H1 (cell line): Measurements from ENCODE around the gene CCN6. TPM values are rescaled to one million over a fixed set of nuclear protein-coding genes. Genes with fewer than 3 reads are reported as not detected.

ENCODE experiments used
- CTCF ChIA-PET: fragments of 300-600 bp; sonication (Branson Sonifier 250); formaldehyde crosslinking; loops from one replicate; lab custom pipeline; 2021; ENCODE audit not compliant: partially characterized antibody; lab: Charles Lee
- POLR2A ChIA-PET: fragments of 300-600 bp; sonication (Branson Sonifier 250); formaldehyde crosslinking; loops from one replicate; lab custom pipeline; 2021; ENCODE audit warnings: inconsistent platforms; ENCODE audit not compliant: partially characterized antibody; lab: Charles Lee
- DNase-seq, 2 experiments: peaks; one replicate each; pipeline versions ENCODE4 v3.0.0 to v3.0.0-alpha.2; 2010 to 2022; ENCODE audit warnings: low spot score in 2 of 2, low read depth in 1 of 2, mixed read lengths in 1 of 2
- FAIRE-seq: peaks from 2 replicates; lab custom pipeline; 2011; peaks lifted over from hg19 to GRCh38; lab: Jason Lieb, UNC
- H2AFZ ChIP-seq: 2 replicates; pipeline ENCODE4 v1.8.1; 2012; ENCODE audit warnings: low read length, inconsistent platforms
- H2AK5ac ChIP-seq: 2 replicates; pipeline ENCODE4 v1.6.1; 2013; ENCODE audit warnings: low read depth, low read length
- H2BK120ac ChIP-seq: replicated peaks from 2 replicates; pipeline ENCODE3; 2013; ENCODE audit warnings: low read depth, low read length, inconsistent platforms
- H2BK12ac ChIP-seq: 2 replicates; pipeline ENCODE4 v1.6.1; 2013; ENCODE audit warnings: low read depth, low read length
- H2BK15ac ChIP-seq: 2 replicates; pipeline ENCODE4 v1.6.1; 2013; ENCODE audit warnings: low read length
- H2BK20ac ChIP-seq: 2 replicates; pipeline ENCODE4 v1.6.1; 2013; ENCODE audit warnings: low read length
- H2BK5ac ChIP-seq: 2 replicates; pipeline ENCODE4 v1.6.1; 2013; ENCODE audit warnings: low read depth, low read length
- H3K14ac ChIP-seq: 2 replicates; pipeline ENCODE4 v1.6.1; 2013; ENCODE audit warnings: inconsistent platforms; ENCODE audit not compliant: insufficient read length
- H3K18ac ChIP-seq: 2 replicates; pipeline ENCODE4 v1.6.1; 2013; ENCODE audit warnings: low read length; ENCODE audit errors: extremely low read depth
- H3K23ac ChIP-seq: 2 replicates; pipeline ENCODE4 v1.6.1; 2013; ENCODE audit warnings: inconsistent platforms; ENCODE audit not compliant: insufficient read length
- H3K23me2 ChIP-seq: 2 replicates; pipeline ENCODE4 v1.6.1; 2013; ENCODE audit warnings: low read depth, low read length
- H3K27ac ChIP-seq: 2 replicates; pipeline ENCODE4 v1.6.1; 2011; ENCODE audit warnings: low read depth, low read length, inconsistent platforms
- H3K27me3 ChIP-seq, 4 experiments: replicated peaks in 1 of 4; 1 replicate in 1 of 4; 2 replicates in 3 of 4; pipeline versions ENCODE4 v1.6.1 to v1.8.1; 2011 to 2013; ENCODE audit warnings: low read length in 3 of 4, mild to moderate bottlenecking in 3 of 4, inconsistent platforms in 2 of 4, mixed read lengths in 2 of 4, moderate library complexity in 1 of 4; ENCODE audit not compliant: control insufficient read depth in 3 of 4, insufficient read depth in 3 of 4; ENCODE audit errors: extremely low read depth in 1 of 4
- H3K36me3 ChIP-seq, 4 experiments: 2 replicates each; pipeline versions ENCODE4 v1.6.1 to v1.8.1; 2011 to 2013; ENCODE audit warnings: mild to moderate bottlenecking in 4 of 4, low read length in 3 of 4, moderate library complexity in 2 of 4, control low read depth in 1 of 4, inconsistent platforms in 1 of 4; ENCODE audit not compliant: insufficient read depth in 4 of 4, control insufficient read depth in 2 of 4
- H3K4ac ChIP-seq: replicated peaks from 2 replicates; pipeline ENCODE3; 2013; ENCODE audit warnings: low read length, low read depth, mixed read lengths, inconsistent platforms; ENCODE audit not compliant: insufficient read length
- H3K4me1 ChIP-seq, 4 experiments: replicated peaks in 1 of 4; 1 replicate in 1 of 4; 2 replicates in 3 of 4; pipeline versions ENCODE4 v1.6.1 to v1.8.1; 2011 to 2013; ENCODE audit warnings: low read length in 3 of 4, inconsistent platforms in 2 of 4, mixed read lengths in 1 of 4; ENCODE audit not compliant: insufficient read depth in 4 of 4, control insufficient read depth in 3 of 4
- H3K4me2 ChIP-seq, 2 experiments: 2 replicates each; pipeline versions ENCODE4 v1.6.1 to v1.8.1; 2011 to 2013; ENCODE audit warnings: low read depth in 2 of 2, low read length in 2 of 2, control low read depth in 1 of 2, inconsistent platforms in 1 of 2, mild to moderate bottlenecking in 1 of 2; ENCODE audit not compliant: insufficient read depth in 1 of 2
- H3K4me3 ChIP-seq, 4 experiments: fragments of 200-600, 300-600 bp in 1 of 4; sonication (generic), shearing (Covaris generic), sonication (Bioruptor Twin) in 1 of 4; 2 replicates each; pipeline versions ENCODE4 v1.5.1 to v1.8.1; 2011 to 2016; ENCODE audit warnings: low read length in 4 of 4, low read depth in 3 of 4, control low read depth in 2 of 4, inconsistent platforms in 2 of 4, mild to moderate bottlenecking in 2 of 4, mixed read lengths in 1 of 4, moderate library complexity in 1 of 4; ENCODE audit not compliant: insufficient read depth in 2 of 4; ENCODE audit errors: extremely low read depth in 1 of 4
- H3K56ac ChIP-seq: replicated peaks from 2 replicates; pipeline ENCODE3; 2013; ENCODE audit warnings: low read depth, mild to moderate bottlenecking, mixed read lengths, low read length, inconsistent platforms; ENCODE audit not compliant: insufficient read length
- H3K79me1 ChIP-seq: 2 replicates; pipeline ENCODE4 v1.6.1; 2013; ENCODE audit warnings: low read depth, low read length, control low read depth
- H3K79me2 ChIP-seq, 2 experiments: 2 replicates each; pipeline versions ENCODE4 v1.6.1 to v1.8.1; 2012 to 2013; ENCODE audit warnings: low read length in 2 of 2, mild to moderate bottlenecking in 2 of 2, inconsistent platforms in 1 of 2; ENCODE audit not compliant: insufficient read depth in 2 of 2, control insufficient read depth in 1 of 2
- H3K9ac ChIP-seq, 4 experiments: replicated peaks in 1 of 4; 1 replicate in 1 of 4; 2 replicates in 3 of 4; pipeline versions ENCODE4 v1.6.1 to v1.8.1; 2011 to 2013; ENCODE audit warnings: low read depth in 3 of 4, low read length in 3 of 4, control low read depth in 2 of 4, mild to moderate bottlenecking in 2 of 4, moderate library complexity in 2 of 4, inconsistent platforms in 1 of 4; ENCODE audit errors: extremely low read depth in 1 of 4
- H3K9me3 ChIP-seq, 2 experiments: 2 replicates each; pipeline versions ENCODE4 v1.6.1 to v1.8.1; 2012 to 2013; ENCODE audit warnings: mild to moderate bottlenecking in 2 of 2, moderate library complexity in 2 of 2, control low read depth in 1 of 2, inconsistent platforms in 1 of 2, low read depth in 1 of 2, low read length in 1 of 2, mixed read lengths in 1 of 2; ENCODE audit not compliant: insufficient read depth in 2 of 2
- H4K20me1 ChIP-seq, 2 experiments: replicated peaks in 1 of 2; 2 replicates each; pipeline versions ENCODE3 to v1.8.1; 2011 to 2013; ENCODE audit warnings: inconsistent platforms in 2 of 2, low read length in 2 of 2, mild to moderate bottlenecking in 1 of 2; ENCODE audit not compliant: insufficient read depth in 2 of 2, control insufficient read depth in 1 of 2
- H4K5ac ChIP-seq: 2 replicates; pipeline ENCODE4 v1.6.1; 2013; ENCODE audit warnings: low read length, low read depth, mixed read lengths, inconsistent platforms; ENCODE audit not compliant: insufficient read length
- H4K8ac ChIP-seq: 2 replicates; pipeline ENCODE4 v1.8.0; 2013; ENCODE audit warnings: mild to moderate bottlenecking, moderate library complexity, low read length, inconsistent platforms; ENCODE audit not compliant: insufficient read depth; ENCODE audit errors: extremely low read depth
- H4K91ac ChIP-seq: replicated peaks from 2 replicates; pipeline ENCODE3; 2013; ENCODE audit warnings: low read length, mixed read lengths, inconsistent platforms; ENCODE audit not compliant: insufficient read length
- ATF3 ChIP-seq: IDR thresholded peaks from 2 replicates; pipeline ENCODE4 v1.6.1; 2011; ENCODE audit warnings: low read depth, mild to moderate bottlenecking, low read length; ENCODE audit not compliant: insufficient read depth
- CTCF ChIP-seq, 3 experiments: IDR thresholded peaks; 1 replicate in 2 of 3; 2 replicates in 1 of 3; pipeline versions ENCODE4 v1.5.1 to v1.6.1; 2011; ENCODE audit warnings: low read length in 3 of 3, mild to moderate bottlenecking in 3 of 3, inconsistent platforms in 2 of 3, low read depth in 1 of 3, moderate library complexity in 1 of 3; ENCODE audit not compliant: insufficient read depth in 1 of 3; ENCODE audit errors: control extremely low read depth in 1 of 3
- RAD21 ChIP-seq, 2 experiments: IDR thresholded peaks in 1 of 2; conservative IDR thresholded peaks in 1 of 2; 2 replicates each; pipeline ENCODE4 v1.6.1; 2011; ENCODE audit warnings: low read depth in 2 of 2, low read length in 2 of 2, improper control_type of control experiment in 1 of 2, inconsistent platforms in 1 of 2, mild to moderate bottlenecking in 1 of 2, moderate library complexity in 1 of 2
- TAF1 ChIP-seq: IDR thresholded peaks from 2 replicates; pipeline ENCODE4 v1.6.1; 2011; ENCODE audit warnings: mild to moderate bottlenecking, low read depth, low read length
- TCF12 ChIP-seq: IDR thresholded peaks from 2 replicates; pipeline ENCODE4 v1.6.1; 2011; ENCODE audit warnings: low read depth, mild to moderate bottlenecking, low read length
- YY1 ChIP-seq: IDR thresholded peaks from 2 replicates; pipeline ENCODE4 v1.6.1; 2011; ENCODE audit warnings: low read depth, mild to moderate bottlenecking, low read length
- whole genome bisulfite sequencing, 2 experiments: shearing (Covaris generic) in 1 of 2; methylation state at CpG; one replicate each; pipeline versions ENCODE4 v1.1.6 to v1.1.7; 2013 to 2015; ENCODE audit warnings: low lambda C conversion rate in 2 of 2, mixed read lengths in 2 of 2, inconsistent platforms in 1 of 2, low coverage in 1 of 2, missing lambda C conversion rate in 1 of 2; ENCODE audit not compliant: insufficient replicate concordance in 2 of 2, insufficient coverage in 1 of 2, insufficient read length in 1 of 2; ENCODE audit errors: extremely low coverage in 1 of 2, missing lambda C conversion rate in 1 of 2; 5-methylcytosine and 5-hydroxymethylcytosine counted together
- polyA plus RNA-seq, 7 experiments: library from polyadenylated mRNA; depleted of rRNA in 3 of 7; stranded (reverse) in 5 of 7; unstranded in 2 of 7; fragments of >200 nt in 5 of 7; fragments of 200-250 nt in 2 of 7; gene quantifications; 1 replicate in 5 of 7; 2 replicates in 1 of 7; 4 replicates in 1 of 7; pipeline versions ENCODE4 v1.2.1 to v1.2.3, GENCODE V29; 2011 to 2013; ENCODE audit warnings: missing spikeins in 2 of 7, mixed read lengths in 2 of 7
- total RNA-seq: library from RNA; stranded (reverse); fragmentation: NEBNext Ultra II Directional; extraction: Animal tissue kit (Norgen Biotek cat#: 25700); gene quantifications from 2 replicates; pipeline ENCODE4 v1.2.1, GENCODE V29; 2021

Gene CCN6
- total and polyA plus RNA-seq, 2 of the 8 experiments (the other 6 are each of a cell fraction or from before 2014, with no cell fraction given) = not detected

- Histone ChIP-seq H2AFZ (peak overlapping the region; percentile 99), H3K56ac (no peak overlapping the region), H2BK20ac (no peak overlapping the region), H3K27me3 (no peaks in the 10 kb centered on the region), H3K4me3 (no peak overlapping the region), H2BK15ac (no peak overlapping the region), H4K8ac (no peak overlapping the region), H2BK120ac (no peak overlapping the region), H3K36me3 (no peaks in the 10 kb centered on the region), H4K91ac (no peak overlapping the region), H2BK12ac (no peak overlapping the region), H3K9me3 (peaks cover 0 to 3% of the 10 kb centered on the region in 2 experiments; a peak in 1 of 4 replicates), H3K14ac (no peak overlapping the region), H2AK5ac (no peak overlapping the region), H3K23ac (no peak overlapping the region), H3K79me2 (no peaks in the 10 kb centered on the region), H3K79me1 (no peaks in the 10 kb centered on the region), H4K20me1 (no peaks in the 10 kb centered on the region), H3K27ac (no peak overlapping the region), H3K9ac (no peak overlapping the region), H4K5ac (no peak overlapping the region), H3K4ac (no peak overlapping the region), H2BK5ac (no peak overlapping the region), H3K18ac (no peak overlapping the region), H3K23me2 (peaks cover 1% of the 10 kb centered on the region; the same call in 1 of the 2 replicates), H3K4me1 (no peaks in the 10 kb centered on the region), H3K4me2 (no peak overlapping the region)
- ChIA-PET CTCF (interaction anchor here (0.6 to 5.2 kb wide), 33 partner anchors 11 to 834 kb away, joined by 3 to 98 read pairs (median 4); partner anchors contain the start of gene FYN), POLR2A (no interaction called here)
- peak; percentile 85 for FAIRE-seq
- peak; percentile 47 to 86 for DNase-seq
- 72% methylated on average over 15 of the region's 15 CpGs; no CpG with 5 or more reads in 1 of the 2 experiments for WGBS, 2 experiments
- TF ChIP-seq YY1 (peak; percentile 97), ATF3 (no peak), TAF1 (0 out of 2 replicates have a peak, but pooled peaks have one; percentile 35), RAD21 (IDR thresholded peaks at IDR 0.05 in 1 of 2, conservative IDR thresholded peaks at IDR 0.05 in 1 of 2; ENCODE audit: low read depth in 2 of 2, low read length in 2 of 2) (peak; percentile 61 to 71), CTCF (IDR thresholded peaks at IDR 0.05; ENCODE audit: control extremely low read depth in 1 of 3, insufficient read depth in 1 of 3, low read depth in 1 of 3, low read length in 3 of 3) (peak; percentile 72 to 86 (median 77)), TCF12 (no peak)
These were observed 24.7 kb upstream of the CCN6 start for GRCh38 chr6:112029045-112029822.
